PC-3 (cell line): ENCODE measurements around the gene SLC26A11. TPM values are rescaled to one million over a fixed set of nuclear protein-coding genes. Genes with fewer than 3 reads are reported as not detected.
"Not testable (repeated sequence)": the region's sequence is repeated elsewhere in the genome, so short reads cannot be mapped to it uniquely, and the experiment has no call there.

Experiments used
- ATAC-seq: fragments of 200-7000 bp; cut with Tn5 transposase; 2 replicates; pipeline ENCODE4 v1.9.1; 2020; ENCODE audit warnings: mild to moderate bottlenecking, moderate library complexity
- BruUV-seq: library from RNA; stranded (reverse); fragments of 400-500 nt; replicated peaks from 2 replicates; lab custom pipeline; 2021; lab: Mats Ljungman, UMichigan
- CTCF ChIA-PET: fragments of 300-600 bp; sonication (Branson Sonifier 250); formaldehyde crosslinking; loops from one replicate; lab custom pipeline; 2022; ENCODE audit warnings: antibody characterized with exemption; lab: Charles Lee
- POLR2A ChIA-PET: fragments of 300-600 bp; sonication (Branson Sonifier 250); formaldehyde crosslinking; loops from one replicate; lab custom pipeline; 2022; ENCODE audit warnings: antibody characterized with exemption; ENCODE audit not compliant: unreplicated experiment; lab: Charles Lee
- DNase-seq: peaks from one replicate; pipeline ENCODE4 v3.0.0-alpha.2; 2015
- H2AFZ ChIP-seq: fragments of 300-600 bp; sonication (generic); 2 replicates; pipeline ENCODE4 v1.6.0; 2016; ENCODE audit warnings: antibody characterized with exemption, low read length
- H3F3A ChIP-seq: fragments of 300-600 bp; sonication (generic); one replicate; pipeline ENCODE4 v1.6.0; 2017; ENCODE audit warnings: antibody characterized with exemption, low read length, control low read depth, mild to moderate bottlenecking; ENCODE audit not compliant: unreplicated experiment
- H3K27ac ChIP-seq: fragments of 300-600 bp; sonication (generic); 2 replicates; pipeline ENCODE4 v1.5.1; 2016; ENCODE audit warnings: mild to moderate bottlenecking, low read length
- H3K27me3 ChIP-seq: fragments of 300-600 bp; sonication (generic); 2 replicates; pipeline ENCODE4 v1.6.1; 2016; ENCODE audit warnings: low read length, mixed read lengths
- H3K36me3 ChIP-seq: fragments of 300-600 bp; sonication (generic); 2 replicates; pipeline ENCODE4 v1.6.1; 2016; ENCODE audit warnings: low read depth, mixed run types, low read length, mixed read lengths
- H3K4me1 ChIP-seq: fragments of 300-600 bp; sonication (generic); 2 replicates; pipeline ENCODE4 v1.5.1; 2016; ENCODE audit warnings: low read length; ENCODE audit not compliant: insufficient read depth
- H3K4me2 ChIP-seq: fragments of 300-600 bp; sonication (generic); 2 replicates; pipeline ENCODE4 v1.6.0; 2016; ENCODE audit warnings: low read length
- H3K4me3 ChIP-seq: fragments of 300-600 bp; sonication (generic); 2 replicates; pipeline ENCODE4 v1.5.1; 2016; ENCODE audit warnings: mild to moderate bottlenecking, low read length, mixed read lengths
- H3K79me2 ChIP-seq: fragments of 300-600 bp; sonication (generic); 2 replicates; pipeline ENCODE4 v1.6.1; 2017; ENCODE audit warnings: low read length, mixed read lengths
- H3K9ac ChIP-seq: fragments of 300-600 bp; sonication (generic); 2 replicates; pipeline ENCODE4 v1.6.0; 2016; ENCODE audit warnings: mild to moderate bottlenecking, low read length
- H3K9me2 ChIP-seq: fragments of 300-600 bp; sonication (generic); replicated peaks from 2 replicates; pipeline ENCODE4 v1.6.1; 2016; ENCODE audit warnings: mixed run types, low read length, mixed read lengths
- H3K9me3 ChIP-seq: fragments of 300-600 bp; sonication (generic); 2 replicates; pipeline ENCODE4 v1.6.1; 2016; ENCODE audit warnings: low read length, mixed read lengths
- H4K20me1 ChIP-seq: fragments of 300-600 bp; sonication (generic); 2 replicates; pipeline ENCODE4 v1.6.1; 2016; ENCODE audit warnings: low read length, mixed read lengths
- CTCF ChIP-seq: fragments of 300-600 bp; sonication (generic); conservative IDR thresholded peaks from 2 replicates; pipeline ENCODE4 v1.5.1; 2017; ENCODE audit warnings: antibody characterized with exemption, low read depth, mild to moderate bottlenecking, low read length
- EZH2 ChIP-seq: fragments of 300-600 bp; sonication (generic); IDR thresholded peaks from one replicate; pipeline ENCODE4 v1.6.1; 2017; ENCODE audit warnings: antibody characterized with exemption, mild to moderate bottlenecking, low read length; ENCODE audit not compliant: unreplicated experiment
- EZH2phosphoT487 ChIP-seq: fragments of 300-600 bp; sonication (generic); IDR thresholded peaks from 2 replicates; pipeline ENCODE4 v1.6.1; 2018; ENCODE audit warnings: mild to moderate bottlenecking, antibody characterized with exemption, low read length, borderline replicate concordance
- intact Hi-C: fragments of 100-400 bp; cut with micrococcal nuclease; formaldehyde crosslinking; loops from 2 replicates; pipeline ENCODE4 v1.9.0; 2023
- total RNA-seq: library from RNA; depleted of rRNA; stranded (reverse); fragments of >200 nt; gene quantifications from 2 replicates; pipeline ENCODE4 v1.2.3, GENCODE V29; 2014

Gene SLC26A11
- total RNA-seq, 1 experiment from 2014 or later = 18.4 TPM

GRCh38 chr17:80243526-80244433 lies 23.6 kb downstream of the SLC26A11 start:
- no peak for ATAC-seq
- CTCF ChIA-PET = no interaction called here
- Histone ChIP-seq H3K4me1 (no peaks in the 10 kb centered on the region), H3K9me3 (no peaks in the 10 kb centered on the region), H3K27ac (no peak overlapping the region), H3K4me2 (no peak overlapping the region), H3K4me3 (no peak overlapping the region), H3K9ac (no peak overlapping the region), H4K20me1 (no peaks in the 10 kb centered on the region), H3K79me2 (no peaks in the 10 kb centered on the region), H2AFZ (no peak overlapping the region), H3K27me3 (no peaks in the 10 kb centered on the region), H3K9me2 (no peaks in the 10 kb centered on the region), H3F3A (no peaks in the 10 kb centered on the region), H3K36me3 (0 out of 2 replicates have a peak, but pooled peaks cover 3% of the 10 kb centered on the region)
- no peak for TF ChIP-seq CTCF
- intact Hi-C loops = no loop called here
- POLR2A ChIA-PET = no interaction called here
- DNase-seq = no peak
- BruUV-seq = no TSS peak

- H3K4me3 ChIP-seq, BruUV-seq, H2AFZ ChIP-seq, H3K9me2 ChIP-seq, H3F3A ChIP-seq, ATAC-seq, H3K27me3 ChIP-seq, H3K9me3 ChIP-seq, DNase-seq, H3K9ac ChIP-seq, H3K27ac ChIP-seq, H3K36me3 ChIP-seq, intact Hi-C loops, CTCF ChIA-PET, H3K4me1 ChIP-seq, H3K4me2 ChIP-seq, POLR2A ChIA-PET, H3K79me2 ChIP-seq, H4K20me1 ChIP-seq: not testable (repeated sequence)
Measured at GRCh38 chr17:80244448-80244847, 24.2 kb downstream of the SLC26A11 start.

- POLR2A ChIA-PET = no interaction called here
- intact Hi-C loops = no loop called here
- BruUV-seq = no TSS peak
Measured at GRCh38 chr17:80244871-80245509, 24.8 kb downstream of the SLC26A11 start.

More at GRCh38 chr17:80244871-80245509, 24.8 kb downstream of the SLC26A11 start:
- H4K20me1 ChIP-seq = no peaks in the 10 kb centered on the region
- H3K27me3 ChIP-seq = no peaks in the 10 kb centered on the region
- H3K27ac ChIP-seq = no peak overlapping the region
- DNase-seq (no peak), ATAC-seq (no peak)
- H3K79me2 ChIP-seq = no peaks in the 10 kb centered on the region
- no peaks in the 10 kb centered on the region for H3K9me2 ChIP-seq
- H3F3A ChIP-seq = no peaks in the 10 kb centered on the region
- H3K4me3 ChIP-seq = no peak overlapping the region
- H3K4me2 ChIP-seq = no peak overlapping the region
- no peak overlapping the region for H3K9ac ChIP-seq
- CTCF ChIA-PET = no interaction called here
- H2AFZ ChIP-seq = no peak overlapping the region
- H3K36me3 ChIP-seq = 0 out of 2 replicates have a peak, but pooled peaks cover 3% of the 10 kb centered on the region
- H3K4me1 ChIP-seq = no peaks in the 10 kb centered on the region
- H3K9me3 ChIP-seq = no peaks in the 10 kb centered on the region
- TF ChIP-seq EZH2 (no peak), EZH2phosphoT487 (no peak), CTCF (no peak)
